ENCODE data around the gene MYMK. TPM values are rescaled to one million over a fixed set of nuclear protein-coding genes. Genes with fewer than 3 reads are reported as not detected.

MYMK gene
- total and polyA plus RNA-seq, 7 donors, result not detected

- intact Hi-C loops (cut with DNase I), result no loop called here
- no peaks in the 10 kb centered on the region for H3K27me3 ChIP-seq
- no peaks in the 10 kb centered on the region for H3K9me3 ChIP-seq
- no peak overlapping the region for H3K4me3 ChIP-seq
- H3K27ac ChIP-seq, result no peak overlapping the region
- no peaks in the 10 kb centered on the region for H3K36me3 ChIP-seq
- WGBS, 2 donors, result 3 to 6% methylated on average over 26 of the region's 26 CpGs
- peaks cover 0 to 14% (median 11%) of the 10 kb centered on the region in 4 donors for H3K4me1 ChIP-seq
- TF ChIP-seq CTCF (IDR thresholded peaks at IDR 0.05) (no peak), POLR2AphosphoS5 (IDR thresholded peaks at IDR 0.05) (no peak), POLR2A (IDR thresholded peaks at IDR 0.05) (no peak), EP300 (IDR thresholded peaks at IDR 0.05) (no peak)
- no peak for DNase-seq
Measured at GRCh38 chr9:133509179-133510083, 15.3 kb downstream of the MYMK start.

- Histone ChIP-seq H3K4me3 (no peak overlapping the region), H3K36me3 (no peaks in the 10 kb centered on the region), H3K9me3 (no peaks in the 10 kb centered on the region), H3K27ac (no peak overlapping the region), H3K4me1 (peaks cover 0 to 13% (median 10%) of the 10 kb centered on the region in 4 donors), H3K27me3 (no peaks in the 10 kb centered on the region)
- no peak for DNase-seq
- TF ChIP-seq POLR2A (IDR thresholded peaks at IDR 0.05) (no peak), EP300 (IDR thresholded peaks at IDR 0.05) (no peak), CTCF (IDR thresholded peaks at IDR 0.05) (no peak), POLR2AphosphoS5 (IDR thresholded peaks at IDR 0.05) (no peak)
- 84 to 95% methylated on average over 8 of the region's 8 CpGs for WGBS, 2 donors
- intact Hi-C loops (cut with DNase I), result no loop called here
Measured at GRCh38 chr9:133508046-133508445, 16.7 kb downstream of the MYMK start.

GRCh38 chr9:133507246-133507965, 17.4 kb downstream of the MYMK start:
- H3K27ac ChIP-seq, result peak overlapping the region in 1 of 4 donors; percentile 42
- peaks cover 0 to 4% (median 1%) of the 10 kb centered on the region in 4 donors for H3K9me3 ChIP-seq
- no peaks in the 10 kb centered on the region for H3K36me3 ChIP-seq
- no peak for TF ChIP-seq CTCF (IDR thresholded peaks at IDR 0.05)
- no peak for TF ChIP-seq POLR2AphosphoS5 (IDR thresholded peaks at IDR 0.05)
- no peak for TF ChIP-seq POLR2A (IDR thresholded peaks at IDR 0.05)
- no peak for TF ChIP-seq EP300 (IDR thresholded peaks at IDR 0.05)
- intact Hi-C loops (cut with DNase I), result no loop called here
- peaks cover 0 to 13% (median 10%) of the 10 kb centered on the region in 4 donors for H3K4me1 ChIP-seq
- H3K4me3 ChIP-seq, result no peak overlapping the region
- no peak for DNase-seq
- 86 to 91% methylated on average over 24 of the region's 24 CpGs for WGBS, 2 donors
- H3K27me3 ChIP-seq, result no peaks in the 10 kb centered on the region

GRCh38 chr9:133506653-133507038, 18.1 kb downstream of the MYMK start:
- WGBS, 2 donors, result 27 to 68% methylated on average over 18 of the region's 18 CpGs
- intact Hi-C loops (cut with DNase I), result no loop called here
- Histone ChIP-seq H3K4me3 (no peak overlapping the region), H3K27ac (peak overlapping the region in 1 of 4 donors; percentile 42), H3K36me3 (no peaks in the 10 kb centered on the region), H3K9me3 (peaks cover 0 to 8% (median 4%) of the 10 kb centered on the region in 4 donors), H3K4me1 (peaks cover 0 to 13% (median 10%) of the 10 kb centered on the region in 4 donors), H3K27me3 (no peaks in the 10 kb centered on the region)
- TF ChIP-seq POLR2AphosphoS5 (IDR thresholded peaks at IDR 0.05) (peak in 1 of 4 donors; percentile 50), CTCF (IDR thresholded peaks at IDR 0.05) (no peak), POLR2A (IDR thresholded peaks at IDR 0.05) (no peak), EP300 (IDR thresholded peaks at IDR 0.05) (no peak)
- DNase-seq, result no peak

Data from sigmoid colon (tissue), 7 donors.